ENCODE data around the gene PLXNA1.

PLXNA1 gene

GRCh38 chr3:126967386-126967785 is 15.5 kb upstream of the PLXNA1 start:
- no peak for DNase-seq (ENCODE audit: low read depth)
- TF ChIP-seq CTCF (IDR thresholded peaks at IDR 0.05; ENCODE audit: low read depth, low read length, missing control alignments): no peak
- H3K4me3 ChIP-seq (ENCODE audit: low read depth, low read length): no peak overlapping the region

GRCh38 chr3:126968391-126969390 is 14.2 kb upstream of the PLXNA1 start:
- no peak for TF ChIP-seq CTCF (IDR thresholded peaks at IDR 0.05; ENCODE audit: low read depth, low read length, missing control alignments)
- DNase-seq (ENCODE audit: low read depth): no peak
- no peak overlapping the region for H3K4me3 ChIP-seq (ENCODE audit: low read depth, low read length)

- no peak for DNase-seq (ENCODE audit: low read depth)
- no peak overlapping the region for H3K4me3 ChIP-seq (ENCODE audit: low read depth, low read length)
- TF ChIP-seq CTCF (IDR thresholded peaks at IDR 0.05; ENCODE audit: low read depth, low read length, missing control alignments): no peak
Observed at GRCh38 chr3:126969586-126969985, 13.3 kb upstream of the PLXNA1 start.

- no peak for DNase-seq (ENCODE audit: low read depth)
- TF ChIP-seq CTCF (IDR thresholded peaks at IDR 0.05; ENCODE audit: low read depth, low read length, missing control alignments): no peak
- H3K4me3 ChIP-seq (ENCODE audit: low read depth, low read length): no peak overlapping the region
Observed at GRCh38 chr3:126970101-126970500, 12.8 kb upstream of the PLXNA1 start.

- TF ChIP-seq CTCF (IDR thresholded peaks at IDR 0.05; ENCODE audit: low read depth, low read length, missing control alignments): no peak
- no peak for DNase-seq (ENCODE audit: low read depth)
Observed at GRCh38 chr3:126970921-126971320, 12.0 kb upstream of the PLXNA1 start.

GRCh38 chr3:126971891-126972351 is 11.0 kb upstream of the PLXNA1 start:
- no peak overlapping the region for H3K4me3 ChIP-seq (ENCODE audit: low read depth, low read length)
- TF ChIP-seq CTCF (IDR thresholded peaks at IDR 0.05; ENCODE audit: low read depth, low read length, missing control alignments): no peak
- no peak for DNase-seq (ENCODE audit: low read depth)

More at GRCh38 chr3:126970921-126971320, 12.0 kb upstream of the PLXNA1 start:
- H3K4me3 ChIP-seq (ENCODE audit: low read depth, low read length): no peak overlapping the region

Measured in GM12864 (cell line).